Colonic mucosa (tissue), 4 donors: ENCODE measurements around the gene MRPS31. TPM values are rescaled to one million over a fixed set of nuclear protein-coding genes. Genes with fewer than 3 reads are reported as not detected.
"Not testable (repeated sequence)": the region's sequence is repeated elsewhere in the genome, so short reads cannot be mapped to it uniquely, and the experiment has no call there.

Experiments
- DNase-seq: peaks from one replicate; pipeline ENCODE4 v3.0.0-alpha.2; 2020
- H3K27ac ChIP-seq: fragments of 200-600 bp; one replicate; pipeline ENCODE4 v1.8.0; 2021
- H3K27me3 ChIP-seq: fragments of 200-600 bp; one replicate; pipeline ENCODE4 v1.8.0; 2021
- H3K36me3 ChIP-seq: fragments of 200-600 bp; one replicate; pipeline ENCODE4 v1.8.0; 2021
- H3K4me1 ChIP-seq: fragments of 200-600 bp; one replicate; pipeline ENCODE4 v1.8.0; 2021; ENCODE audit warnings: mild to moderate bottlenecking
- H3K4me3 ChIP-seq: fragments of 200-600 bp; one replicate; pipeline ENCODE4 v1.8.0; 2021
- H3K9ac ChIP-seq, 2 donors: one replicate each; pipeline ENCODE4 v1.7.0; 2013; ENCODE audit warnings: control low read depth in 2 of 2, low read depth in 2 of 2, low read length in 2 of 2
- H3K9me3 ChIP-seq: fragments of 200-600 bp; one replicate; pipeline ENCODE4 v1.8.0; 2021
- CTCF ChIP-seq: fragments of 200-600 bp; IDR thresholded peaks from one replicate; pipeline ENCODE4 v1.8.0; 2022; ENCODE audit warnings: antibody characterized with exemption, mild to moderate bottlenecking
- intact Hi-C: fragments of 100-400 bp; cut with DNase I; formaldehyde crosslinking; loops from one replicate; pipeline ENCODE4 v1.14.1; 2022
- total RNA-seq, 2 donors: library from RNA; stranded (reverse); fragmentation: NEBNext Ultra II Directional in 1 of 2; extraction: Animal tissue kit (Norgen Biotek cat#: 25700) in 1 of 2; gene quantifications; one replicate each; pipeline ENCODE4 v1.2.1, GENCODE V29; 2021
- donor health status: healthy.
- donor health status: DM: no; HTN: no; CAD: no.
- donor health status: DM: no; HTN: no; CAD: no.

Gene MRPS31
- total RNA-seq, 2 donors from 2014 or later: 18.1 to 21.7 TPM

- Histone ChIP-seq H3K27ac (no peak overlapping the region), H3K36me3 (peaks cover 9% of the 10 kb centered on the region)
Observed at GRCh38 chr13:40758811-40759210, 12.2 kb downstream of the MRPS31 start.

GRCh38 chr13:40756042-40756441, 14.9 kb downstream of the MRPS31 start:
- Histone ChIP-seq H3K4me3 (no peak overlapping the region), H3K9ac (no peak overlapping the region), H3K27ac (no peak overlapping the region), H3K27me3 (no peaks in the 10 kb centered on the region), H3K4me1 (no peaks in the 10 kb centered on the region), H3K36me3 (peaks cover 9% of the 10 kb centered on the region), H3K9me3 (no peaks in the 10 kb centered on the region)
- intact Hi-C loops: no loop called here
- TF ChIP-seq CTCF: no peak
- no peak for DNase-seq

More at GRCh38 chr13:40758811-40759210, 12.2 kb downstream of the MRPS31 start:
- Histone ChIP-seq H3K4me3 (no peak overlapping the region), H3K9ac (no peak overlapping the region), H3K4me1 (no peaks in the 10 kb centered on the region), H3K27me3 (no peaks in the 10 kb centered on the region), H3K9me3 (no peaks in the 10 kb centered on the region)
- TF ChIP-seq CTCF: no peak
- no peak for DNase-seq
- intact Hi-C loops: no loop called here

GRCh38 chr13:40755082-40755700, 15.8 kb downstream of the MRPS31 start:
- Histone ChIP-seq H3K27me3 (no peaks in the 10 kb centered on the region), H3K36me3 (peaks cover 9% of the 10 kb centered on the region), H3K4me1 (no peaks in the 10 kb centered on the region), H3K4me3 (no peak overlapping the region), H3K9me3 (no peaks in the 10 kb centered on the region), H3K27ac (no peak overlapping the region), H3K9ac (no peak overlapping the region)
- intact Hi-C loops: no loop called here
- TF ChIP-seq CTCF: no peak
- DNase-seq: peak; percentile 45

GRCh38 chr13:40749327-40749726, 21.7 kb downstream of the MRPS31 start:
- no peaks in the 10 kb centered on the region for H3K36me3 ChIP-seq

GRCh38 chr13:40735232-40735548, 35.8 kb downstream of the MRPS31 start:
- peak; percentile 30 for DNase-seq
- H3K27ac ChIP-seq, H3K9ac ChIP-seq, H3K27me3 ChIP-seq, H3K36me3 ChIP-seq, H3K9me3 ChIP-seq, intact Hi-C loops, H3K4me1 ChIP-seq: not testable (repeated sequence)
- peak overlapping the region; percentile 26 for H3K4me3 ChIP-seq

More at GRCh38 chr13:40749327-40749726, 21.7 kb downstream of the MRPS31 start:
- no peak overlapping the region for H3K4me3 ChIP-seq
- H3K27ac ChIP-seq: no peak overlapping the region
- no peaks in the 10 kb centered on the region for H3K4me1 ChIP-seq
- TF ChIP-seq CTCF: no peak
- no peak overlapping the region for H3K9ac ChIP-seq
- no peak for DNase-seq
- intact Hi-C loops: no loop called here
- no peaks in the 10 kb centered on the region for H3K27me3 ChIP-seq
- no peaks in the 10 kb centered on the region for H3K9me3 ChIP-seq

- H3K27me3 ChIP-seq, H3K9ac ChIP-seq, intact Hi-C loops, H3K36me3 ChIP-seq, H3K9me3 ChIP-seq, H3K27ac ChIP-seq, H3K4me1 ChIP-seq: not testable (repeated sequence)
- peak; percentile 22 for DNase-seq
- peak overlapping the region; percentile 26 for H3K4me3 ChIP-seq
Observed at GRCh38 chr13:40734536-40735231, 36.3 kb downstream of the MRPS31 start.
